WI38 (cell line): ENCODE results near the gene CHRNA3.
"Not testable (repeated sequence)": the region's sequence is repeated elsewhere in the genome, so short reads cannot be mapped to it uniquely, and the experiment has no call there.

Experiments
- H3K4me3 ChIP-seq: 2 replicates; pipeline ENCODE4 v1.5.1; 2011; ENCODE audit warnings: low read depth, mild to moderate bottlenecking, control low read depth, low read length
- CTCF ChIP-seq: IDR thresholded peaks from 2 replicates; pipeline ENCODE4 v1.5.1; 2012; ENCODE audit warnings: low read depth, mild to moderate bottlenecking, control low read depth, low read length

The CHRNA3 gene

DNA sequence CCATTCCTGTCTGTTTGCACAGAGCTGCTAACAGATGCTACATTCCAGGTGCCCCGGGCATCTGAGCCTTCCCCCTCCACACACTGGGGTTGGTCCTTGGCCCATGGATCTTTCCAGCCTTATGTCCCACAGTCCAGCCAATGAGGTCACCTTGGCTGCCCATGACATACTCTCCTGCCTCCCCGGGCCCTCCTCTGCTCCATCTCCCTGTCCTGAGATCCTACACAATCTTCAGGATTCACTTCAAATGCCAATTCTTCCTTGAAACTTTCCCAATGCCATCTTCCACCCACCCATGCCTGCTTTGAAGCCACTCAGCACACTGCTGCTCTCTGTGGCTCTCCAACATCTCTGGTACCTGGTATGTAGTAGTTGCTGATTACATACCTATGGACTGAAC is 4.3 kb downstream of the CHRNA3 start:
- H3K4me3 ChIP-seq: no peak overlapping the region
- TF ChIP-seq CTCF: no peak

GRCh38 chr15:78615151-78615589 is 5.6 kb downstream of the CHRNA3 start:
- TF ChIP-seq CTCF: no peak
- no peak overlapping the region for H3K4me3 ChIP-seq

DNA sequence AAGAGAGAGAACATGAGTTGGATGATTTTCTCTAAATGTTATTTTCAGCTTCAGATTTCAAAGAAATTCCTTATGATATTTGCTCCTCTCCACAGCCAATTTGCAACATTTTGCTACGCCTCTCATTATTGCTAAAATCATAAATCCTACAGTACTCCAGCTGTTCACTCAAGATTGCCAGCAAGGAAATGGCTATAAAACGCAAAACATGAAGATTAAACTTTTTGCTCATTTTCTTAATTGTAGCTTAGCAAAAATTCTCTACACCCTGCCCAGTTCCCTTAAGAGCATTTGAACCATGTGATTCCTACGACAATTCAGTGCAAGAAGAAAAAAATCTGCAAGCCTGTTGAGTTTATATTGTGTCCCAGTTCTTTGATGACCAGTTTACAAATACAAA is 6.8 kb downstream of the CHRNA3 start:
- H3K4me3 ChIP-seq: no peak overlapping the region
- no peak for TF ChIP-seq CTCF

DNA sequence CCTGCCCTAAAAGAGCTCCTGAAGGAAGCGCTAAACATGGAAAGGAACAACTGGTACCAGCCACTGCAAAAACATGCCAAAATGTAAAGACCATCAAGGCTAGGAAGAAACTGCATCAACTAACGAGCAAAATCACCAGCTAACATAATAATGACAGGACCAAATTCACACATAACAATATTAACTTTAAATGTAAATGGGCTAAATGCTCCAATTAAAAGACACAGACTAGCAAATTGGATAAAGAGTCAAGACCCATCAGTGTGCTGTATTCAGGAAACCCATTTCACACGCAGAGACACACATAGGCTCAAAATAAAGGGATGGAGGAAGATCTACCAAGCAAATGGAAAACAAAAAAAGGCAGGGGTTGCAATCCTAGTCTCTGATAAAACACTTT is 11.2 kb downstream of the CHRNA3 start:
- H3K4me3 ChIP-seq: not testable (repeated sequence)

DNA sequence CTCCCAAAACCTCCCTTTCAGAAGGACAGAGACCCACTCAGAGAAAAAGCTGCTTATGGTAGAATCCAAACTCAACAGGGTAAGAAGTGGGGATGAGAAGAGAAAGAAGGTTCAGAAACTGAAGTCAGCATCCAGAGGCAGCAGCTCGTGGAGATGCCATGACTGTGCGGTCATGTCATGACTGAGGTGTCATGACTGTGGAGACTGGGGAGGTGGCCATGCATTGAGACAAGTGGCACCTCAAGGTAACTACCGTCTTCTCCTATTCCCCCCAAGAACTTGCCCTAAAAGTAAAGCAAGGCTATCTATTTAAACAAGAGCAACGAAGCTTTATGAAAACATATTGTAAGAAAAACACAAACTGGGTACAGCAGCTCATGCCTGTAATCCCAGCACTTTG is 15.1 kb downstream of the CHRNA3 start:
- no peak overlapping the region for H3K4me3 ChIP-seq
- TF ChIP-seq CTCF: no peak

GRCh38 chr15:78605201-78605600 is 15.6 kb downstream of the CHRNA3 start:
- H3K4me3 ChIP-seq: no peak overlapping the region
- TF ChIP-seq CTCF: no peak

DNA sequence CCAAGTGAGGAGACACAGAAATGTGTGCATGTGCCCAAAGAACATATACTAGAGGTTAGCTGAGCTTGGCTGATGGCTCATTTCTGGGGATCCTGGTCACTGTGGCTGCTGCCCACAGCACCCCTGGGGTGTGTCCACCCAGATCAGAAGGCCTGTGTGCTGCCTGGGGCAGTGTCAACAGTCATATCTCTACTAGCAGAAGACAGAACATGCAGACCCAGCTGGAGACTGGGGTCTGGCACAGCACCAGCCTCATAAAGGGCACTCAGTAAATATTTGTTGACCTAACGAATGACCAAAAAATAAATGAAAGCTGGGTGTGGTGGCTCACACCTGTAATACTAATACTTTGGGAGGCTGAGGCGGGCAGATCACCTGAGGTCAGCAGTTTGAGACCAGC is 16.4 kb downstream of the CHRNA3 start:
- no peak overlapping the region for H3K4me3 ChIP-seq
- TF ChIP-seq CTCF: no peak

GRCh38 chr15:78603467-78603866 is 17.3 kb downstream of the CHRNA3 start:
- no peak overlapping the region for H3K4me3 ChIP-seq
- no peak for TF ChIP-seq CTCF
